Measurements from ENCODE around the gene GLT6D1. TPM values are rescaled to one million over a fixed set of nuclear protein-coding genes. Genes with fewer than 3 reads are reported as not detected.

Gene GLT6D1
- total RNA-seq, 1 donor from 2014 or later: not detected

DNA sequence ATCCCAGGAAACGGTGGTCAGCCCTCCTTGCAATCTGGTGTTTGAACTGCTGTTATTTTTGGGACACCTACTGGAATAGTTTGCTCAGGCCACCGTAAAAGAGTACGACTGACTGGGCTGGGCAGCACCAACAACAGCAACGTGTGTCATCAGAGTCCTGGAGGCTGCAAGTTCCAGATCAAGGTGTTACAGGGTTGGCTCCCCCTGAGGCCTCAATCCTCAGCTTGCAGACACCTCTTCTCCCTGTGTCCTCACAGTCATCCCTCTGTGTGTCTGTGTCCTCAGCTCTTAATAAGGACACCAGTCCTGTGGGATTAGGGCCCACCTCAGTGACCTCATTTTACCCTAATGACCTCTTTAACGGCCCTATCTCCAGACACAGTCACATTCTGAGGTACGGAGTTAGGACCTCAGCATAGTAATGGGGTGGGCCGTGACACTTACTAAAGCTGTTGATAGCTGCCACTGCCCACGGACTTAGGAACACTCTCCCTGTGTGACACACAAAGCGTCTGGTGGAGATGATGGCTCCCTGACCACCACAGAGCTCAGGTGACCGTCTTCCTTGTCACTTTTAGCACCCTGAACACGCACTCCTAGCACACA is 16.8 kb downstream of the GLT6D1 start:
- DNase-seq: no peak

DNA sequence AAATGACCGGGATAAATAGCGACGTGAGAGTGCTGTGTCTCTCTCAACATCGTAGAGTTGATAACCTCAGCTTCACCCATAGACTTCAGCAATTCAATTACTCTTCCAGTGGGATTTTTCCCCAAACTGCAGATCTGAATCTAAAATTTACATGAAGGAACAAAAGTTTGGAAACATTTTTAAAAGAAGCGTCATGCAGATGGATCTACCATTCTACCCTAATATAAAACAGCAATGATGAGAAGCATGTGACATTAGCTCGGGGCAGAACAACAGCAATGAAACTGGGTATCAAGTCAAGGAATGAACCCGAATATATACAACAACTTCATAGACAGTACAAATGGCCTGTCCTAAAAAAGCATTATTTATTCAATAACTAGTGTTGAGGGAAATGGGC is 18.8 kb downstream of the GLT6D1 start:
- no peak for DNase-seq

DNA sequence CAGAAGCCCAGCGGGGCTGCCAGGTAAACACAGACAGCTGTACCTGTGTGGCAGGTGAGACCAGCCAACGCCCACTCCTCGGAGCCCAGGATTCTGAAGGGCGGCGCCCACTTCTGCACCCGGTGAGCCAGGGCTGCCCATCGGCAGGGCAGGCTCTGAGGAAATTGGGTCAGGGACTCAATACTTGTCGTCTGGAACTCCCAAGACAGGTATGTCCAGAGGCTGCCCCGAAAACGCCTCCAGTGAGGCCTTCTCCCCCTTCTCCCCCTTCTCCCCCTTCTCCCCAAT is 19.8 kb downstream of the GLT6D1 start:
- DNase-seq: no peak

DNA sequence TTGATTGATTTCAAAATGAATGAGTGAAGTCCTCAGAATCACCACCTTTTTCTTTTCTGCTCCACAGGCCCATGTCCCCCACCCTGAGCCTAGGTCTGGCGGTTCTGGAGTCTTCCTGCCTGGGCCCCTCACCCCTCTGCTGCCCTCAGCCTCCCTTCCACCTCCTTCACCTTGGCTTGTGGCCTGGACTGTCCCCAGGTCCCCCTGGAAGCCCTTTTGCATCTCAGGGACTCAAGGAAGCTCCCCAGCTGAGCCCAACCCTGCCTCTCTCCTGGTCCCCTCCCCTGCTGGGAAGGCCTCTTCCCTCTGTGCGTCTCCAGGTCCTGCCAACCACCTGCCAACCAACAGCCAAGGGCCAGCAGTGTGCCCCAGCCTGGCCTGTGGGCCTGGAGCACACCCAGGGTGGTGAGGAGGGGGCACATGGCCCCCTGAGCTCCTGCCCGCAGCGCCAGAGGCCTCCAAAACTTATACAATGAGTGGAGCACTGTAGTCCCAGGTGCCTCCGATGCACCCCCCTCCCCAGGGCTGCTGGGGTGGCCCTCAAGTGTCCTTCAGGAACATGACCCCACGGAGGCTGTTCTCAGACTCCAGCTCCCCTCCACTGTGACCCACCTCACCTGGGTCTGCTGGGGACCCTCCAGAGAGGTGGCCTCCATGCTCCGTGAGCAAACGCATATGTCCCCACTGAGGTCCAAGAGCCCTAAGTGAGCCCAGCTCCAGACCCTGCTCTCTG is 20.3 kb downstream of the GLT6D1 start:
- no peak for DNase-seq

DNA sequence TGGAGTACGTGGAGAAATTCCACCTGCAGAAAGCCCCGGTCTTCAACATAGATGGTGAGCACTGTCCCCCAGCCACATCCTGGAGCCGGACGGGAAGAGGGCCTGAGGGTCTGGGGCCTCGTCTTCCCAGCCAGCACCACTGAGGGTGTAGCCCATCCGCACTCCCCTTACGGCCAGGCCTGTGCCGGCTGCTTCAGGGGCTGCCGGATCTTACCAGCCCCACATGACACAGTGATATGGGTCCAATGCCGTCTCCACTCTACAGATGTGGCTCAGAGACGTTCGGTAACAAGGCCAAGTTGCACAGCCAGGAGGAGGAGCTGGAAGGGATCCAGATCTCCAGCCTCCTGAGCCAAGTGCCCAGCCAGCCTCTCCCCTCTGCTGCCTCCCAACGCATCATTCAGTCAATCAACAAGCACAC is 21.3 kb downstream of the GLT6D1 start:
- DNase-seq: no peak

DNA sequence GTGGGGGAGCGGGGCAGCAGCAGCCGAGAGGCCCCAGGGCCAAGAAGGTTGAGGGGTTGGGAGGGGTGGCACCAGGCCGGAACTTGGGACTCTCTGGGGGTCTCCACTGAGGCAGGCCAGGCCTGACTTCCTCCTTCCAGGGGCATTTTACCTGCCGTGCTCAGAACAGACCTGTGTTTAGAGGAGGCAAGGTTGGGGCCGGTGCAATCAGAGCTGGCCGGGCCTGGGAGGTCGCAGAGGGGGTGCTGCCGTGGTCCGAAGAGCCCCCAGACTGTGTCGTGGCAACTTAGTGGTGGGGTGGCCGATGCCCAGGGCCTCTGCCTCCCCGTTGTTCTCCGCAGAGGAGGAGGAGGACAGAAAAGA is 21.8 kb downstream of the GLT6D1 start:
- no peak for DNase-seq

DNA sequence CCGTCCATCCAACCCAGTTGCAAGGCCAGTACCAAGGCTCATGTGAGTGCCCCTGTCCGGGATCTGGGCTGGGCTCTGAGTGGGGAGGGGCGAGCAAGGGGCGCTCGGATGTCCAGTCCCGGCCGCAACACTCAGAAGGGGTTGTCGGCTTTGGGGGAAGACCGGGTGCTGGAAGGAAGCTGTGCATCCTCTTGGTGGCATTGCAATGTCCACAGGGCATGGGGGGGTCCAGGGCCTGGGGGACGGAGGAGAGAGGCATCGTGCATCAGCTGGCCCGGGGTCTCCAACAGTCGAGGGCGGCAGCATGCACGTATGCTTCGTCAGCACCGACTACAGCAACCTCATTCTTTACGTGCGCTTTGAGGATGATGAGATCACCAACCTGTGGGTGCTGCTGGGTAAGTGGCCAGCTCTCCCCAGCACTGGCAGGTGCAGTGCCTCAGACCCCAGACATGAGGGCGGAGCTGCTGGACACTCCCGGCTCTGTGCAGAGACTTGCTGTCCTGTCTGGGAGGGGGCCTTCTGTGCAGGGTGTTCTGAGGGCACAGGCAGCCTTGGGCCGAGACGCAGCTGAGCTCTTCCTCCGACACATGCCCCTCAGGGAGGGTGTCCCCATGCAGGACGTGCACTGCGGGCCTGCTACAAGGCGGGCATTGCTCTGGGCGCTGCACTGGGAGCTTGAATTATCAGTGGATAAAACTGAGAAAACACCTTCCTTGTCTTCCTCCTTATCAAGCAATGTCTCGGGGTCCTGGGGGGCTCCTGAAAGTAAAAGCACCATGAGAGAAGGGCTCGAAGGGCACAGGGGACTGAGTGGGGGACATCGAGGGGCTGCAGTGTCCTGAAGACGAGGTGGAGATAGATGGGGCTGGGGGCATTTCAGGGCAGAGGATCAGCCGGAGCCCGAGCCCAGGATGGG is 22.5 kb downstream of the GLT6D1 start:
- DNase-seq: no peak

DNA sequence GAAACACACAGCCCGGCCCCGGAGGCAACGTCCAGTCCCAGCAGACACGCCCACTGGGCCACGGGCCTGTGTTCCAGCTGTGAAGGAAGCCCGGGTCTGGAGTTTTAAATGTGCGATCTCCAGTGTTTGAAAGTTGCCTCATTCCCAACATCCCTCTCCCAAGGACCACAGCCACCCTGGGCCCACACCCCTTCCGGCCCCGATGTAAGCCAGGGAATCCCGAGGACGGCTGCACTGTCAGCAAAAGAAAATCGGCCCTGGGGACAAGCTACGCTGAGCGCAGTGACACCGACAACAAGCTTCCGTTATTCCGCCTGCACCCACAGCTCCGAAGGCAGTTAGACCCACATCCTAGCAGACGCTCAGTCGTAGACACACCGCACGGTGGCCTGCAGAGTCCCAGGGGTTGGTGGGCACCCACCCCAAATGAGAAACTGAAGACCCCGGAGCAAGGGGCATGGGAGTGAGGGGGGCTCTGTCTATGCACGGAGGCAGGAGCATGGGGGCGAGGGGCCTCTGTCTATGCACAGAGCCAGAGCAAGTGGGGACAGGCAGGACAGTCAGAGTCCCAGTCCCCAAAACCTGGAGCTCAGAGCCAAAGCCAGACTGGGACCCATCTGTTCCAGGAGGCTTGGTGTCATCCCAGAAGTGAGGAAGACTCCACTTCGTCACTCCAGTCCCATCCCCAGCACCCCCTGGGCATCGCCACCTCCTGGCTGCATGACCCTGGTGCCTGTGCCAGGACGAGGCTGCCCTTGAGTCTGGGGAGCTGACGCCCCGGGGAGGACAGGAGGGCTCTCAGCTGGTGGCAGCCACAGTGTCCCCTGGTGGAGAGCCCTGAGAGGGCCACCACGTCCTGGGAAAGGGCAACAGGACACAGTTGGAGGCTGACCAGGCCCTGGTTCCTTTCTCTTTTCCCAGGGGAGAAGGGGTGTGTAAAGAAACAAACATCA is 23.4 kb downstream of the GLT6D1 start:
- DNase-seq: no peak

DNA sequence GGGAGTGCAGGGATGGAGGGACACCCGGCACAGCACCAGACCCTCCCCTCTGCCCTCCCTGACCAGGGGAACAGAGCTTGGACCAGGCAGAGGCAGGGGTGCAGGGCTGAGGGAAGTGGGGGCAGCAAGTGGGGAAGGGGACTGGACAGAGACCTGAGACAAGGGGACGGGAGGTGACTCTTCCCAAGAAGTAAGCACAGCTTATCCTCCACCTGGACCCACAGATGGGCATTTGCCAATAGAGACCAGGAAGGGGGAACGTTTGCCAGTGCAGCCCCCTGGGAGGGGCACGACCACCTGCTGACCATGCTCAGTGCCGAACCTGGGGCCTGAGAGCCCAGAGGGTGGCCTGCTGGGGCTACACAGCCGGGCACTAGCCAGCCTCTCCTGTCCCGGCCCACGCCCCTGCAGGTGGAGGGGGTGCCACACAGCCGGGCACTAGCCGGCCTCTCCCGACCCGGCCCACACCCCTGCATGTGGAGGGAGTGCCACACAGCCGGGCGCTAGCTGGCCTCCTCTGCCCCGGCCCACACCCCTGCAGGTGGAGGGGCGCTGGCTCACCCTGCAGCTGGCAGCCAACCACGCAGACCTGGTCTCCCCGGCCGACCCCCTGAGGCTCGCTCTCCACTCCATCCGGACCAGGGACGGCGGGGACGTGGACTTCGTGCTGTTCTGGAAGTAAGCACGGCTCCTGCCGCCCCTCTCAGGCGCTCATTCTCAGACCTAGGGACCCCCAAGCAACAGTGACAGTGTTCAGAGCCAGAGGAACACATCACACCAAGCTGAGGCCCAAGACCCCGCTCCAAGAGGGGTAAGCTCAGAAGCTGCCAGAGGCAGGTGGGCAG is 24.3 kb downstream of the GLT6D1 start:
- no peak for DNase-seq

DNA sequence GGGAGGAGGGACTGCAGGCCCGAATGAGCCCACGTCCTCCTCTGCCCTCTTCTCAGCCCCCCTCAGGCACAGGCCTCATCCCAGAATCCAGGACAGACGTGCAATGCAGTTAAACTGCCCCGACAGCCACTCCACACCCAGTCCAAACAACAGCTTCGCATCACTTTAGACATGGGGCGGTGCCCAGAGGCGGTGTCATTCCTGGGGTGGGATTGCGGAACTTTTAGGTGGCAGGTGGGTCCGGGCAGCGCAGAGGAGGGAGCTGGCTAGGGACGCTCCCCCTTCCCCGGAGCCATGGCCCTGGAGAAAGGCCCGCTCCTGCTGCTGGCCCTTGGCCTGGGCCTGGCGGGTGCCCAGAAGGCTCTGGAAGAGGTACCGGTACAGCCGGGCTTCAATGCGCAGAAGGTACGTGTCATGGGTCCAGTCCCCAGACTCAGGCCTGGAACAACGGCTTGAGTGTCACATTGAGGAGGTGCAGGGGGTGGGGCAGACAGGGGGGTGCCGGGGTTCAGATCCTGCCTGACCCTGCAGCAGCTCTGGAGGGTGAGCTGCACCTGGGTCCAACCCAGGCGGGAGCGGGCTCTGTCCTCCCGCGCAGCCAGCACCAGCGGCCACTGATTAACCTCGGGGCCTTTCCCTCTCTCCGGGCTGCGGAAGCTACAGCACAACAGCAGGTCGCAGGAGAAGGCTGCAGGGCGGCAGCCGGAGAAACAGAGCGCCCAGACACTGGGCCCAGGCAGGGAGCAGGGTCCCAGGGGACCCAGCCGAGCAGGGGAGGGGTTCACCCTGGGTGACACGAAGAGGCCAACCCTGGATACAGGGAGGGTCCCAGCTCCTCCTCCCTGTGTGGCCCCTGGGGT is 25.2 kb downstream of the GLT6D1 start:
- no peak for DNase-seq

DNA sequence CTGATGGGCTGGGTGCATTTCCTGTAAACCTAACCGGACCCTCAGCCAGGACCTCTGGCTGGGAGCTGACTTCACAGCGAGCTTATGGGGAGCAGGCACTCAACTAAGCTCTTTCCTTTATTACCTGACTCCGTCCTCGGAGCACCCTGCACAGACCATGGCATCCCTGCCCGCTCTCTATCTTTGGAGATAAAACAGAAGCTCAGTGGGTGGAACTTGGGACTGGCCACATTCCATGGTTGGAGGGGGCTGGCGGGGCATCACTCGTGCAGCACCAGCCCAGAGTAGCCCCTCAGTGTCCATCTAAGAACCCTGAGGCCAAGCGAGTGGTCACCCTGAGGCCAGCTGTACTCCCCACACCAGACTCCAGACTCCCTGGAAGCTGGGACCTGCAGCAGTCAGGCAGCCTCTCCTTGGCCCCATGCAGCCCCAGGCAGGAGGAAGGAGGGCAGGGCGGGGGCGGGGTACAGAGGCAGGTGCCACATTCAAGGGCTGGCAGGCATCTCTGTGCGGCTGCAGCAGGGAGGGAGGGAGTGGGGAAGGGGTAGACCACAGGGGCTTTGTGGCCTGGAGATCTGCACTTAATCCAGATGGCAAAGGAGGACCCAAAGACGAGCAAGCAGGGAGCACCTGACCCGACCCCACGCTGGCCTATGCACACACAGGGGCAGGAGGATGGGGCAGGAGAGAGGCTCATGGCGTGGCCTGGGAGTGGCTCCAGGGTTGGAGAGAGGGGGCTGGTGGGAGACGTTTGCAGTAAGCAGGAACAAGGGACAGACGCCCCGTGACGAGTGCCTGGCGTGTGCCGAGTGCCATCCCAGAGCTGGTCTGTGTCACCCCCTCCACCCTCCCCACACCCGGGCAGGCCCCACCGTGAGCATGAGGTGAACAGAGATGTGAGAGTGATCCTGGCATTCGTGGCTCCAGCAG is 26.1 kb downstream of the GLT6D1 start:
- no peak for DNase-seq

DNA sequence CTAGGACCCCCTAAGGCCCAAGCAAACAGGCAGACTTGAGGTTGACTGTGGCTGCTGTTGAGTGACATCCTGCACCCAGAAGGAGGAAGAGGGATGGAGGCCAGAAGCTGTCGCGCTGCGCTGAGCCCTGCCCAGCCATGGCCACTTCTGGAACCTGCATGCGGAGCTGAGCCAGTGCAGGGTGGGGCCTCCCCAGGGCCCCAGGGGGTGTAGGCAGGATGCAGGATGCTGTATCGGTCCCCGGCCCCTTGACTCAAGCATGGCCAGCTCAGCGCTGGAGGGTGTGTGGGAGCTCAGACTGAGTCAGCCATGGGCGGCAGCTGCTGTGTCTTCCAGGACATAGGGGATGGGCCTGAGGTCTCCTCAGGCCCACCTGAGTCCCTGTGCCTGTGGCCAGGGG is 26.9 kb downstream of the GLT6D1 start:
- DNase-seq: no peak

DNA sequence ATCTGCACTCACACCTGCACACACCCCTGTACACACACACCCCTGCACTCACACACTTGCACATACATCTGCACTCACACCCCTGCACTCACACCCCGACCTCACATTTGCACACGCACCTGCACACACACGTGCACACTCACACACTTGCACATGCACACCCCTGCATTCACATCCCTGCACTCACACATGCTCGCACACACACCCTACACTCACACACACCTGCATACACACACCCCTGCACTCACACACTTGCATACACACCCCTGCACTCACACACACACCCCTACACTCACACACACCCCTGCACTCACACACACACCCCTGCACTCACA is 27.5 kb downstream of the GLT6D1 start:
- DNase-seq: no peak

DNA sequence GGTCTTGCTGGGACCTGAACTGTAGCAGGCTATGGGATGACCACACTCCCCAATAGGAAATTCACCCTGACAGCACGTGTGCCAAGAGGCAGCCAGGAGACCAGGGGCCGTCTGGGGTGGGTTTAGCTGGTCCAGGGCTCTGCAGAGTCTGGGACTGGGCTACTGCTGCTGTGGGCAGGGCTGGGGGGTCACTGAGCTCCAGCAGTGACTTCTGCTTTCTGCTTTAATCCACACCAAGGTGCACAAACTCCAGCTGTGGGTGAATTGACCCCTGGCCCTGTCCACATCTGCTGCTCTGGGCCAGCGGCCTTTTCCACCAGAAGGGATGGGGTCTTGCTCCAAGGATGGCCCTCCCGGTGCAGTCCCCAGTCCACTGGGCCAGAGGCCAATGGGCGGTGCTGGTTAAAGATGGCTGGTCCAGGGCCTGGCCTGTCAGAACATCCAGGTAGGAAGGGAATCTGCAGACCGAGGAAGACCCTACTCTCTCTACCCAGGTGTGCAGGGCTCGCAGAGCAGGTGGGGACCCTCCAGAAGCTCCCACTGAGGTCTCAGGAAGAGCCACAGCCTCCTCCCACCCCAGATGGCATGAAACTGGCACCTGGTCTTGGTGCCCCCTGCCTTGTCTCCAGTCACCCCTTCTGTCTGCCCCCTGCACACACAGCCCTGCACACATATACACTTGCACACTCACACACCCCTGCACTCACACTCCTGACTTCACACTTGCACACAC is 28.0 kb downstream of the GLT6D1 start:
- DNase-seq: no peak

DNA sequence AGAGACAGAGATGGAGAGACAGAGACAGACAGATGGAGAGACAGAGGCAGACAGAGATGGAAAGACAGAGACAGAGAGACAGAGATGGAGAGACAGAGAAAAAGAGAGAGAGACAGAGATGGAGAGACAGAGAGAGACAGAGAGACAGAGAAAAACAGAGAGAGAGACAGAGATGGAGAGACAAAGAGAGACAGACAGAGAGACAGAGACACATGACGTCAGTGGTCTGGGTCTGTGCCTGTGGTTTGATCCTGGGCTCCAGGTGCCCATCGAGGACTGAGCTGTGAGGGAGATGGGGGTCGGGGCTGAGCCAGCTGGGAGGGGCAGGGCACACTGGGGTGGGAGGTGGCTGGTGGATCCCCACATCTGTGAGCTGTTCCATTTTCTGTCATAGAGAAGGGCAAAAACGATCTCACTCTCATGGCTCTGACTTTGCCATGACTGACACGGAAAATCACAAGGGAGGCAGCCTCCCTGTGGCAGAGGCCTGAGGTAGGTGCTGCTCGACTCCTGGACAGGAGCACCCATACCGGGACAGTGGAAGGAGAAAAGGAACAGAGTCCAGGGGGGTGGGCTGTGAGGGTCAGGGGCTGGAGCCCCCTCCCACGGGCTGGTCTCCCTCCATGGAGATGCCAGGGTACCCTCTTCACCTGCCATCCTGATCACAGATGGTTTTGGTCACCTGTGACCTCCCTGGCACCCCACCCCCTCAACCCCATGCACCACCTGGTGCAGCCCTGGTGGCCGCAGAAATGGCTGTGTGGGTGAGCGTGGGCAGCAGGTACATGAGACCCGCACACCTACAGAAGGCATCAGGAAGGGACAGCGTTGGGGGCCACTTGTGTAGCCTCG is 28.8 kb downstream of the GLT6D1 start:
- DNase-seq: no peak

DNA sequence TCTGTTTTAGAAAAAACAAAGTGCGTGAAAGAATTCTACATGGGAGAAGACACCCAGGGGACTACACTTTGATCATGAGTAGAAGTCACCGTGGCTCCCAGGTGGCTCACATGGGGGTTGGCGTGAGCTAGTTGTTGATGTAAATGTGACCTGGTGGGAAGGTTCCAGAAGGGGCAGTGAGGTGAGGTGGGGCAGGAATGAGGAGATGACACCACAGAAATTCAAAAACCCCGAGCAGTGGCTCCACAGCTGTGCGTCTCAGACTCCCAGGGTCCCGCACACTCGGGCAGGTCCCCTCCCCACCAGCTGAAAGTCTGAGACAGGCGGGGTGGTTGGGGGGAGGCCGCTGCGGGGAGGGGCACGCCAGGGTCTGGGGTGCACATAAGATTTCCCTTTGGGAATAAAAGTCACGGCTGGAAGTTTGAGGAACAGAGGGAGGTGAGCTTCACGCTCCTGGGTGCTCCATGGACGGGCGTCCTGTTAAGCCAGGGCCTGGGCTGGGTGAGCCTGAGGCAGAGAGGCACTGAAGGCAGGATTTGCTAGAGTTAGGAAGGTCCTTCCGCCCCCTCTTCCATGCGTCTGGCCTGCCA is 29.9 kb downstream of the GLT6D1 start:
- no peak for DNase-seq

DNA sequence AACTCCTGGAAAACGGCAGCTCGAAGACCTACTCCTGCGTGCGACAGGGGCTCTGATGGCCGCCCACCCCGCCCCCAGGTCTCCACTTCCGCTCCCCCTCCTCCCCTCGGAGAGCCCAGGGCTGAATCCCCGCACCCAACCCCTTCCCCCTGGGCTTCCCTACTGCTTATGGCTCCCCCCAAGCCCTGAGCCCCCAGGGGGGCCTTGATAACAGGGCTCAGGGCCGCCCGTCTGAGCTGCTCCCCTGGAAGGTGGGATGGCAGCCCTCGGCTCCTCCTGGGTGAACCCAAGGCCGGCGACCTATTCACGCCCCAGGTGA is 30.4 kb downstream of the GLT6D1 start:
- DNase-seq: no peak

Data from tongue (tissue), 2 donors.